Testis (tissue), 2 donors: ENCODE results near the gene CDC42SE2.

Experiments
- POLR2A ChIP-seq: fragments of 450-650 bp; IDR thresholded peaks from one replicate; pipeline ENCODE4 v1.6.1; 2017; ENCODE audit warnings: antibody characterized with exemption, mild to moderate bottlenecking, moderate library complexity
- TF ChIP-seq, protein P1 (sequence below), 3 experiments: fragments of 450-650 bp in 2 of 3; fragments of 200-600 bp in 1 of 3; sonication (generic) in 1 of 3; IDR thresholded peaks; one replicate each; pipeline ENCODE4 v1.5.1; 2016 to 2019; ENCODE audit warnings: antibody characterized with exemption in 3 of 3, mild to moderate bottlenecking in 2 of 3, moderate library complexity in 1 of 3

DNA sequence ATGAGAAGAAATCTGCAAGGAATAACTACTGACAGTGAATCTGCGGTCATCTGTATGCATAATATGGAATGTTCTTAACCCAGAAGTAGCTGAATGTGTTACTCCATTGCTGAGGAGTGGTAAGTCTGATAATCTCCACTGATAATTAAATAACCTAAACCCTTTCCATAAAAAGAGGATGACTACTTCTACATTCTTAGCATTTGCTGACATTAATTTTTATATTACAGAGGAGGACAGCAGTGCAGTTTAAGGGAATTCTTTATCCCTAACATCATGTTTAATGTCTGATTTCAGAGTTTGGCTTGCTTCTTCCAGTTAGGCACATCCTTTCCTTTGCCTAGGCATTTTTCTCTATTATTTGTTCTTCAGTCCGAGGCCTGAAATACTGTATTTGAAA, 52.2 kb downstream of the CDC42SE2 start:
- TF ChIP-seq, protein P1, sequence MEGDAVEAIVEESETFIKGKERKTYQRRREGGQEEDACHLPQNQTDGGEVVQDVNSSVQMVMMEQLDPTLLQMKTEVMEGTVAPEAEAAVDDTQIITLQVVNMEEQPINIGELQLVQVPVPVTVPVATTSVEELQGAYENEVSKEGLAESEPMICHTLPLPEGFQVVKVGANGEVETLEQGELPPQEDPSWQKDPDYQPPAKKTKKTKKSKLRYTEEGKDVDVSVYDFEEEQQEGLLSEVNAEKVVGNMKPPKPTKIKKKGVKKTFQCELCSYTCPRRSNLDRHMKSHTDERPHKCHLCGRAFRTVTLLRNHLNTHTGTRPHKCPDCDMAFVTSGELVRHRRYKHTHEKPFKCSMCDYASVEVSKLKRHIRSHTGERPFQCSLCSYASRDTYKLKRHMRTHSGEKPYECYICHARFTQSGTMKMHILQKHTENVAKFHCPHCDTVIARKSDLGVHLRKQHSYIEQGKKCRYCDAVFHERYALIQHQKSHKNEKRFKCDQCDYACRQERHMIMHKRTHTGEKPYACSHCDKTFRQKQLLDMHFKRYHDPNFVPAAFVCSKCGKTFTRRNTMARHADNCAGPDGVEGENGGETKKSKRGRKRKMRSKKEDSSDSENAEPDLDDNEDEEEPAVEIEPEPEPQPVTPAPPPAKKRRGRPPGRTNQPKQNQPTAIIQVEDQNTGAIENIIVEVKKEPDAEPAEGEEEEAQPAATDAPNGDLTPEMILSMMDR (IDR thresholded peaks at IDR 0.05) = no peak
- no peak for TF ChIP-seq POLR2A
